GM12874 (cell line): ENCODE data around the gene FBRS.

Experiments
- TF ChIP-seq, protein P1 (sequence below): IDR thresholded peaks from 2 replicates; pipeline ENCODE4 v1.5.1; 2011; ENCODE audit warnings: low read depth, mild to moderate bottlenecking, control low read depth, low read length, moderate library complexity; ENCODE audit not compliant: insufficient read depth

Gene FBRS

DNA sequence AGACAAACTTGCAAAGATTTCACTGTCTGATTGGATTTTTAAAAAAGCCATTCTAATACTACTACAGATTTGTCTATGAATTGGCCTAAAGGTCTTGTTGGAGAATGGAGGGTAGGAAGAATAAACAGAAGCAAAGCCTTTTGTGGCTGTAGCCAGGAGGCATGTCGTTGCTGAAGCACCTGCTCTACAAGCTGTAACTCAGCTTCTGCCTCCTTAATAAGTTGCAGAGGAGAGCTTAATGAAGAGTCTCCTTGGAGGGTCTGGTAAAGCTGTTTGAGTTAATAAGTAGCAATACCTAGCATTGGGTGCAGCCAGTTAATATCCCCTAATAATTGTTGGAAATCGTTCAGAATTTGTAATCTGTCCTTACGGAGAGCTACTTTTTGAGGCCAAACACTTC lies 38.1 kb upstream of the FBRS start:
- TF ChIP-seq, protein P1, sequence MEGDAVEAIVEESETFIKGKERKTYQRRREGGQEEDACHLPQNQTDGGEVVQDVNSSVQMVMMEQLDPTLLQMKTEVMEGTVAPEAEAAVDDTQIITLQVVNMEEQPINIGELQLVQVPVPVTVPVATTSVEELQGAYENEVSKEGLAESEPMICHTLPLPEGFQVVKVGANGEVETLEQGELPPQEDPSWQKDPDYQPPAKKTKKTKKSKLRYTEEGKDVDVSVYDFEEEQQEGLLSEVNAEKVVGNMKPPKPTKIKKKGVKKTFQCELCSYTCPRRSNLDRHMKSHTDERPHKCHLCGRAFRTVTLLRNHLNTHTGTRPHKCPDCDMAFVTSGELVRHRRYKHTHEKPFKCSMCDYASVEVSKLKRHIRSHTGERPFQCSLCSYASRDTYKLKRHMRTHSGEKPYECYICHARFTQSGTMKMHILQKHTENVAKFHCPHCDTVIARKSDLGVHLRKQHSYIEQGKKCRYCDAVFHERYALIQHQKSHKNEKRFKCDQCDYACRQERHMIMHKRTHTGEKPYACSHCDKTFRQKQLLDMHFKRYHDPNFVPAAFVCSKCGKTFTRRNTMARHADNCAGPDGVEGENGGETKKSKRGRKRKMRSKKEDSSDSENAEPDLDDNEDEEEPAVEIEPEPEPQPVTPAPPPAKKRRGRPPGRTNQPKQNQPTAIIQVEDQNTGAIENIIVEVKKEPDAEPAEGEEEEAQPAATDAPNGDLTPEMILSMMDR: no peak

DNA sequence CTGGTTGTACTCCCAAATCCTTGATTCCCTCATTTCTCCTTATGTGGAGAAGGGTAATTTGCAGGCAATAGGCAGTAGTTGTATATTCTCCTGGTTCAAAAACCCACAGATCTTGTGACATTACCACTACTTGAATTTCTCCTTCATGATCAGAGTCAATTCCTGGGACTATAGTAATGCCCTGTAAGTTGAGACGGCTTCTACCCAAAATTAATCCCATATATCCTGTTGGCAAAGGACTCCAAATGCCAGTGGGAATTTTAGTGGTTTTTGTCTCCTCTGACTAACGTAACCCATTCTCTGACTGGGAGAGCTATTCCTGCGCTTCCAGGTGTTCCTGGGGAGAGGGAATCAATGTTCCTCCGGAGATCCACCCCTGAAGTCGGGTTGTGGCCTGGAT lies 36.5 kb upstream of the FBRS start:
- TF ChIP-seq, protein P1: no peak

DNA sequence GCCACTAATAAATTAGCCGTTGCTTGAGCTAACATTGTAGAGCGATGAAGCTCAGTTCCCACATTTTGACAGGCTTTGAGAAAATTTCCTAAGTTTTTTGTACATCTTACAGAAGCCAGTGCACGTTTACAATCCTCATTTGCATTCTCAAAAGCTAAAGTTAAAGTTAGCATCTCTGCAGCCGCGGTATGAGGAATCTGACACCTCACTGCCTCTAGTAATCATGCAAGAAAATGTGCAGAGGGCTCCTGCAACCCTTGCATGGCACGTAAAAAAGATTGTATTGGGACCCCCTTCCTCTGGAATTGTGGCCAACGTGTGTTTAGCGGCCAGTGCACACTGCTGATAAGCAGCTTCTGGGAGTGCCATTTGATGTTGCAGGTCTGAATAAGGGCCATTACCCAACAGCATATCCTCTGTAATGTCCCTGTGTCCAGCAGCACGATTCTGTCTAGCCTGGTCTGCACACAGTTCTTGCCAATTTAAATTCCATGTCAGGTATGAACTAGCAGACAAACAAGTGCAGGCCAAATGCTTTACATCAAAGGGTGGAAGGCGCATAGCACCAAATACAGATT lies 35.7 kb upstream of the FBRS start:
- TF ChIP-seq, protein P1: no peak

DNA sequence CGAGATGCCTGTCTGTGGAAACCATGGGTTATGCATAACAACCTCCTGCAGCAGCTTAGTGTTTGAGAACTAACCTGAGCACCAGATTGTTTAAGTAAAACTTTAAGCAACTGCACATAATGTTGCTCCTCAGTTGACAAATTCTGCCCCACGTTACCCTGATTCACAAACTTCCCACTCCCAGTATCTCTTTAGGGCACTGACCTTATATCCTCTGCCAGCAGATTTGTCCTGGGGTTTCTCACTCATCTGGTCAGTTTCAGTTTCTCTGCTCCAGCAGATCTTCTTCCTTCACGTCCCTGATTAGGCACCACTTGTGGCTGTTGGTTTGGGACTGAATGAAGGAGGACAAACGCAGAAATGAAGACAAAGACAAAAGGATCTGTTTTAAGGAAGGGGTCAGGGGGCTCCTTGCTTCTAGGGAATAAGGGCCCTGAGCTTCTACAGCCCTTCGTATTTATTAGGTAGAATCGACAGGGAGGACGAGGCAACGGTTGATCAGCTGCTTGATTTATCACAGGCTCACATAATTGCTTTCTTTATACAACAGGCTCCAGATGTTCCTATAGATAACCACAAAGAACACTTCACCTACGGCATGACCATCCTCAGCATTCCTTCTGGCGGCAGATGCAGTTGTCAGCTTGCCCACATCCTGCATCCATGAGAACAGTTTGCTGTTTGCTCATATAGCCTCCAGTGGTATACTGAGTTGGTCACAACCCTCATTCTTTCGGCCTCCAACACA lies 34.5 kb upstream of the FBRS start:
- TF ChIP-seq, protein P1: no peak

DNA sequence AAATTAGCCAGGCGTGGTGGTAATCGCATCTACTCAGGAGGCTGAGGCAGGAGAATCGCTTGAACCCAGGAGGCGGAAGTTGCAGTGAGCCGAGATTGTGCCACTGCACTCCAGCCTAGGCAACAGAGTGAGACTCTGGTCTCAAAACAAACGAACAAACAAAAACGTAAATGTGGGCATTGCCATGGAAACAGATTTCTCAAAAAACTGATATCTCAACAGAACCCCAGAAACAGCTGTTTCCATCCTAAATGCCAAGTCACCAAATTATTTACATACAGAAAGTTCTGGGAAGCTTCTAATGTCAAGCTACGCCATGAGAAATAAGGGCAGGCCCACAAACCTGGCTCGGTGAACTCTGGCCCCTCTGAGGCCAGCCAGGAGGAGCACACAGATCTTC lies 32.0 kb upstream of the FBRS start:
- TF ChIP-seq, protein P1: no peak

DNA sequence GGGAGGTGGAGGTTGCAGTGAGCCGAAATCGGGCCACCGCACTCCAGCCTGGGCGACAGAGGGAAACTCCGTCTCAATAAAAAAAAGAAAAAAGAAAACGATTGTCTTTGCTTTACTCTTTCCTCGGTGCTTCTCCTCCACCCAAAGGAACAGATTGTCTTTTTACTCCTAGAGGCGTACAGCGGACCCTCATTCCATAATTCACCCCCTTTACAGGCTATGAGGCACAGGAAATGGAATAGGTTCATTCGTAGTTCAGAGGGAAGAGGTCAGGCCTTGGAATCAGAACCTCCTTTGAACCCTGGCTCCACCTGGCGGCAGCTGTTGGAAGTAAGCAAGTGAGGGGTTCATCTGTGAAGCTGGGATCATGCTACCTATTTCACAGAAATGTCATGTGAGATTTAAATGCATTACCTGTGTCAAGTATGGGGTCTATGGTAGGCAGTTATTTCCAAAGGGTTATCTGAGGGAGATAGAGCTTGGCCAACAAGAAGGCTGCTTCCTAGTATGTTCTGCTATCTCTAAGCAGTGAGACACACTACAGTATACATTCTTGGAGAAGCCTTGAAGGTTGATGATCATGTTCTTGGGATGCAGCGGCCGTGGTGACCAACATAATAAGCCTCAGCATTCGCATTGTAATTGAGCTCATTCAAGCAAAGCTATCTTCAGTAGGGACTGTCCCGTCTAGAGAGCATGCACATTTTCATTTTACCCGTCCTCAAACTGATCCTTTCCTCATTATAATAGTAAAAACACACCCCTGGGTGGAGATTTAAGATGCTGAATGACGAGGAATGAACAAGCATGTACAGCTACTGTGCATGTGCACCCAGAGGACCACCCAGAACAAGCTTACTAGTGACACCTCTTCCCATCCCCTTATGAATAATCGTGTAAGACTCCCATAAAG lies 29.3 kb upstream of the FBRS start:
- TF ChIP-seq, protein P1: peak; percentile 89

DNA sequence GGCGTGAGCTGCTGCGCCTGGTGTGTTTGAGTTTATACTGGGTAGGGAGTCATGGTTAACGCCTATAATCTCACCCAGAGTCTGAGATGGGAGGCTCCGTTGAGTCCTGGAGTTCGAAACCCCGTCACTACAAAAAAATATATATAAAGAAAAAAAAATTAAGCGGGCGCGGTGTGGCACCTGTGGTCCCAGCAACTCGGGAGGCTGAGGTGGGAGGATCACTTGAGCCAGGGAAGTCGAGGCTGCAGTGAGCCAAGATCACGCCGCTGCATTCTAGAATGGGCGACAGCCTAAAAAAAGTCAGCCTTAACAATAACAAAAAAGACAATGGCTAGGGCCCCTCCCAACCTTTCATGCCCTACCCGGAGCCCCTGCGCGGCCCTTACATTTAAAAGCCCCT lies 24.7 kb upstream of the FBRS start:
- TF ChIP-seq, protein P1: no peak
